ENCODE data around the gene STYK1.

GRCh38 chr12:10716704-10717315 is 43.0 kb upstream of the STYK1 start:
- no peak for TF ChIP-seq CTCF (IDR thresholded peaks at IDR 0.05; ENCODE audit: insufficient read depth, low read length, poor library complexity, severe bottlenecking)
- no peak for TF ChIP-seq EZH2phosphoT487 (conservative IDR thresholded peaks at IDR 0.05; ENCODE audit: low read length)
